Astrocyte of the spinal cord (primary cell): Measurements from ENCODE around the gene ABCB8.

Source experiments
- DNase-seq: peaks from one replicate; pipeline ENCODE4 v3.0.0; 2011; ENCODE audit warnings: low read depth, low spot score
- H3K4me3 ChIP-seq: 2 replicates; pipeline ENCODE4 v1.5.1; 2011; ENCODE audit warnings: low read depth, mild to moderate bottlenecking, low read length, moderate library complexity
- in situ Hi-C: cut with HindIII; loops from 2 replicates; pipeline ENCODE4 v1.10.0; 2017; ENCODE audit warnings: low sequenced_read_pairs
- TF ChIP-seq, protein P1 (sequence below): IDR thresholded peaks from 2 replicates; pipeline ENCODE4 v1.5.1; 2012; ENCODE audit warnings: low read depth, mild to moderate bottlenecking, low read length, inconsistent platforms

ABCB8 gene

DNA sequence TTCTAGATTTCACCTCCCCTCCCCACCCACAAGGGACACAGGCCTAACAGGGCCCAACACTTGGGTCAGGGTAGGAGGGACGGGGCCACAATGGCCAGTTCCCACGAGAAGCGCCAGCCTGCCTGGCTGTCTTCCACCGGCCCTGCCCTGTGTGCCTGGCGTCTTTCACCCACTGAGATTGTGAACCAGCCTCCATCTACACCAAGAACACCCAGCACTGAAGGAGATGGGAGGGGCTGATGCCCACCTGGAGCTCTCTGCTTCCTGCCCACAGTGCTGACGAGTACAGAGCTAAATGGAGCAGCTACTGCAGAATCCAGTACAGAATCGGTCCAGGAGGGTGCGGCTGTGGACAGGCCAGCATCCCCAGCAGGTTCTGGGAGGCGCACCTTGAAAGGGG lies 17.7 kb downstream of the ABCB8 start:
- in situ Hi-C loops = no loop called here
- TF ChIP-seq, protein P1, sequence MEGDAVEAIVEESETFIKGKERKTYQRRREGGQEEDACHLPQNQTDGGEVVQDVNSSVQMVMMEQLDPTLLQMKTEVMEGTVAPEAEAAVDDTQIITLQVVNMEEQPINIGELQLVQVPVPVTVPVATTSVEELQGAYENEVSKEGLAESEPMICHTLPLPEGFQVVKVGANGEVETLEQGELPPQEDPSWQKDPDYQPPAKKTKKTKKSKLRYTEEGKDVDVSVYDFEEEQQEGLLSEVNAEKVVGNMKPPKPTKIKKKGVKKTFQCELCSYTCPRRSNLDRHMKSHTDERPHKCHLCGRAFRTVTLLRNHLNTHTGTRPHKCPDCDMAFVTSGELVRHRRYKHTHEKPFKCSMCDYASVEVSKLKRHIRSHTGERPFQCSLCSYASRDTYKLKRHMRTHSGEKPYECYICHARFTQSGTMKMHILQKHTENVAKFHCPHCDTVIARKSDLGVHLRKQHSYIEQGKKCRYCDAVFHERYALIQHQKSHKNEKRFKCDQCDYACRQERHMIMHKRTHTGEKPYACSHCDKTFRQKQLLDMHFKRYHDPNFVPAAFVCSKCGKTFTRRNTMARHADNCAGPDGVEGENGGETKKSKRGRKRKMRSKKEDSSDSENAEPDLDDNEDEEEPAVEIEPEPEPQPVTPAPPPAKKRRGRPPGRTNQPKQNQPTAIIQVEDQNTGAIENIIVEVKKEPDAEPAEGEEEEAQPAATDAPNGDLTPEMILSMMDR = no peak
- H3K4me3 ChIP-seq = no peak overlapping the region
- no peak for DNase-seq

DNA sequence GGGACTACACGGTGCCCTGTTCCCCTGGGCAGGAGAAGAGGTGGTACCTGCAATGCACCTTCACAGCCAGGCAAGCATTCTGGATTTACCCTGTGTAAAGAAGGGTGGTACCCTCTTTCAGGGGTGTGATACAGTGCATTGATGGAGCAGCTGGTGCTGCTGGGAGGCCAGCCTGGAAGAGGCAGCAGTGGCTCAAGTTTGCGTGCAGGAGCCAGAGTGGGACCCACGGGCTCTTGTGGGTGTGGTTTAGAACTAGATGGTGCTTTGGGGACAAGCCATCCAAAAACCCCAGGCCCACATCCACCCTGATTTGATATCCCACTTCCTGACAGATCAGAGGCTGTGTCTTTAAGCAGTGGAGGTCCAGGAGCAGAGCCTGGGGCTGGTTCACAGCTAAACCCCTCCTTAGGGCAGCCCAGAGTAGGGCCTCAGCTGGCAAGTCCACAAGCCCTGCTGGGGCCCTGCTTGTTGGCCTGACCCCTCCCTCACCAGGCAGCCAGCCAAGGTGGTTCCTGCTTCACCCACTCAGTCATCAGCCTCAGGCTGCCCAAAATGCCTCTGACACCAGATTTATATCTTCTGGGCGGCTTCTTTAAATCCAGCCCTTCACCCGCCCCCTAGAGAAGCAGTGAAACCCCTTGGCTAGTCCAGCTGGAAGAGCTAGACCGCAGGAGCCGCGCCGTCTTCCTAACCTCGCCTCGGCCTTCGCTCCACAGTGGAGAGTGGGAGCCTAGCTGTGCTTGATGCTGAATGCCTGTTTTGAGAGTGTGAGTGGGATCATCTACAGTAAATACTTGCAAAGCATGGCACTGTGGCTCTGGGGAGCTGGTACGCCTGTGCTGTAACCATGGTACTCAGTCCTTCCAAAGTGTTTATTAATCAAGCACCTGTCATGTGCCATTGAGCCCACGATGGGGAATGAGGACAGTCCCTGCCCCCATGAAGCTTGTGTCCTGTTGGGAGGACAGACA lies 18.6 kb downstream of the ABCB8 start:
- TF ChIP-seq, protein P1 = no peak
- in situ Hi-C loops = no loop called here
- peak; percentile 53 for DNase-seq
- H3K4me3 ChIP-seq = no peak overlapping the region

DNA sequence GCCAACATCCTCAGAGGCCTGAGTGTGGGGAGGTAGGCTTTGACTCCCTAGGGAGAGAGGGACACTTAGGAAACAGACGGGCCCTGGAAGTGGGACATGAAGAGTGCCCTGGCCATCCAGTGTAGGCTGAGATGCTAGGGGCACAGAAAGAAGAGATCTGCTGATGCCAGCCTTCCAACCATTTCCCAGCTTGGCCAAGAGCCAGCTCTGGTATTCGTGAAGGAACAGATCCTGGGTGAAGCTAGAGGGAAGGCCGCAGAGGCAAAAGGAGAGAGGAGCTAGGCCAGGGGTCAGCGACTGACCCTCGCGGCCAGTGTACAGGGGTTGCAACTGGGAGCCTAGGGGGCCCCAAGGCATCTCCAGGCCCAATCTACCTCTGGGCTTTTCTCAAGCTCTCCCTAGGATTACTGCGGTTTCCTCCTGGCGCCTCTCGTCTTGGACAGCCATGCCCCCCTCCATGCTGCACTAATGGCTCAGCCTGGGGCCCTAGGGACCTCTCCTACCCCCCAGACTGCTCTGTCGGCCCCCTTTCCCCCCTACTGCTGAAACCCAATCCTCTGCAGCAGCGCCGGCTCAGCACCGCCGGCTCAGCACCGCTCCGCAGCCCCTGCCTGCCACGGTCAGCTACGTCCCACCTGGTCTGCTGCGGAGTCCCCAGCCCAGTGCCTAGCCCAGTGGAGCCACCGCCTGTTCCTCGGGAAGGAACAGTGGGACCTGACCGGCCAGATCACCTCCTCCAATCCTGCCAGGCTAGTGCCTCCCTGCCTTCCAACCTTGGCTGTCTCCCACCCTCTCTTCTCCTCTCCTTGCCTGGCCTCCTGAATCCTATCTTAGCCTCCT lies 19.9 kb downstream of the ABCB8 start, which contains the start of gene ASIC3:
Gene ASIC3 (plus strand): TSS at position 556 of the 840 bp plus-strand sequence. CDS start 355 bp downstream, outside the sequence.
- in situ Hi-C loops = no loop called here
- H3K4me3 ChIP-seq = no peak within 1 kb of the TSS
- DNase-seq = no peak
- TF ChIP-seq, protein P1 = no peak

DNA sequence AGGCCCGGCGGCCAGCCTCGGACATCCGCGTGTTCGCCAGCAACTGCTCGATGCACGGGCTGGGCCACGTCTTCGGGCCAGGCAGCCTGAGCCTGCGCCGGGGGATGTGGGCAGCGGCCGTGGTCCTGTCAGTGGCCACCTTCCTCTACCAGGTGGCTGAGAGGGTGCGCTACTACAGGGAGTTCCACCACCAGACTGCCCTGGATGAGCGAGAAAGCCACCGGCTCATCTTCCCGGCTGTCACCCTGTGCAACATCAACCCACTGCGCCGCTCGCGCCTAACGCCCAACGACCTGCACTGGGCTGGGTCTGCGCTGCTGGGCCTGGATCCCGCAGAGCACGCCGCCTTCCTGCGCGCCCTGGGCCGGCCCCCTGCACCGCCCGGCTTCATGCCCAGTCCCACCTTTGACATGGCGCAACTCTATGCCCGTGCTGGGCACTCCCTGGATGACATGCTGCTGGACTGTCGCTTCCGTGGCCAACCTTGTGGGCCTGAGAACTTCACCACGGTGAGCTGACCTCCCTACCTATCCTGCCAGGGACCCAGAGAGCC lies 20.7 kb downstream of the ABCB8 start:
- TF ChIP-seq, protein P1 = no peak
- H3K4me3 ChIP-seq = no peak overlapping the region
- in situ Hi-C loops = no loop called here
- DNase-seq = no peak

DNA sequence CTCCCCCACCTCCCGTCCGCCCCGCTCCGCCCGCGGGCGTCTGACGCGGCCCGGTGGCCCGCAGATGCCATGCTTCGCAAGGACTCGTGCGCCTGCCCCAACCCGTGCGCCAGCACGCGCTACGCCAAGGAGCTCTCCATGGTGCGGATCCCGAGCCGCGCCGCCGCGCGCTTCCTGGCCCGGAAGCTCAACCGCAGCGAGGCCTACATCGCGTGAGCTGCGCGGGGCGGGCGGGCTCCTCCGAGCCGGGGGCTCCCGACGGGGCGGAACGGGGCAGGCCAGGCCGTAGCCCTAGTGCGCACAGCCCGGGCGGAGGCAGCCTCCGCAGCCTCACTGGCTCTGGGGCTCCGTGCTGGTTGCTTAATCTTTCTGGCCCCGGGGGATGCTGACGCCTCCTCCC lies 22.9 kb downstream of the ABCB8 start:
- no peak overlapping the region for H3K4me3 ChIP-seq
- in situ Hi-C loops = no loop called here
- TF ChIP-seq, protein P1 = no peak
- DNase-seq = peak; percentile 72

DNA sequence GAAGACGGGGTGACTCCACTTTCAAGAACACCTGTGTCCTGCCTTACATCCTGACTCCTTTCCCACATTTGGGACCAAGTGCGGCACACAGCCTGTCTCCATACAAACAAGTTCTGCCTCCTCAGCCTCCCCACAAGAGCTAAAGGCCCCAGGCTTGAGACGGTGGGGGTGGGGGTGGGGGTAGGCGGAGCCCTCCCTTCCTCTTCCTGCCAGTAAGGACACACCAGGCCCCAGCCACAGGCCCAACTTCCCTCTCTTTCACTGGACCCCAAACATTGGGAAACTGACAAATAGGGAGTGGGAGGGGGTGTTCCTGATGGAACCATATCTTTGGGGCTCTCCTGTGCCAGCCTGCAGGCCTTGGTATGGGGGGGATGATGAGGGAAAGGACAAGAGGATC lies 24.8 kb downstream of the ABCB8 start:
- in situ Hi-C loops = no loop called here
- H3K4me3 ChIP-seq = no peak overlapping the region
- TF ChIP-seq, protein P1 = no peak
- no peak for DNase-seq
